K562 (cell line): ENCODE results near the gene BNC2. TPM values are rescaled to one million over a fixed set of nuclear protein-coding genes. Genes with fewer than 3 reads are reported as not detected.

ENCODE experiments used
- ATAC-seq: fragments of 200-7000 bp; cut with Tn5 transposase; 3 replicates; pipeline ENCODE4 v1.9.1; 2020; ENCODE audit warnings: moderate library complexity
- BruUV-seq: library from RNA; stranded (reverse); fragments of 400-500 nt; replicated peaks from 2 replicates; lab custom pipeline; 2021; lab: Mats Ljungman, UMichigan
- CTCF ChIA-PET: fragments of 300-600 bp; formaldehyde crosslinking; extraction: SDS; loops from one replicate; lab custom pipeline; 2021; ENCODE audit warnings: low intra/inter-chr PET ratio; lab: Yijun Ruan, JAX
- POLR2A ChIA-PET: fragments of 300-600, 350-650 bp; sonication (Branson Sonifier 250); formaldehyde crosslinking; extraction: SDS; loops from one replicate; lab custom pipeline; 2021; ENCODE audit warnings: antibody characterized with exemption, inconsistent platforms; lab: Yijun Ruan, JAX
- DNase-seq, 4 experiments: peaks; one replicate each; pipeline versions ENCODE4 v3.0.0 to v3.0.0-alpha.2; 2011 to 2018; ENCODE audit warnings: low spot score in 3 of 4, mixed read lengths in 3 of 4; ENCODE audit errors: extremely low read depth in 1 of 4
- FAIRE-seq: peaks from 2 replicates; lab custom pipeline; 2011; peaks lifted over from hg19 to GRCh38; lab: Jason Lieb, UNC
- H2AFZ ChIP-seq: 2 replicates; pipeline ENCODE4 v1.6.0; 2011; ENCODE audit warnings: low read depth, low read length, control low read depth, inconsistent platforms
- H3K27ac ChIP-seq: fragments of 200-600 bp; 3 replicates; pipeline ENCODE4 v1.8.0; 2011; ENCODE audit warnings: low read depth, mild to moderate bottlenecking, control low read depth, inconsistent platforms, low read length, moderate library complexity, mixed read lengths; ENCODE audit errors: extremely low read depth
- H3K27me3 ChIP-seq, 2 experiments: fragments of 300-600 bp in 1 of 2; 2 replicates in 1 of 2; 3 replicates in 1 of 2; pipeline versions ENCODE4 v1.6.0 to v1.8.0; 2011; ENCODE audit warnings: inconsistent platforms in 2 of 2, low read length in 2 of 2, mild to moderate bottlenecking in 1 of 2, mixed read lengths in 1 of 2, moderate library complexity in 1 of 2; ENCODE audit not compliant: control insufficient read depth in 2 of 2, insufficient read depth in 2 of 2
- H3K36me3 ChIP-seq: fragments of 300-600 bp; 3 replicates; pipeline ENCODE4 v1.8.0; 2011; ENCODE audit warnings: mild to moderate bottlenecking, low read length, inconsistent platforms; ENCODE audit not compliant: control insufficient read depth, insufficient read depth
- H3K4me1 ChIP-seq, 2 experiments: fragments of 200-600 bp in 1 of 2; replicated peaks in 1 of 2; 2 replicates in 1 of 2; 3 replicates in 1 of 2; pipeline versions ENCODE4 v1.5.1 to v1.8.0; 2011; ENCODE audit warnings: inconsistent platforms in 2 of 2, low read length in 2 of 2, mild to moderate bottlenecking in 1 of 2, mixed read lengths in 1 of 2, moderate library complexity in 1 of 2; ENCODE audit not compliant: control insufficient read depth in 2 of 2, insufficient read depth in 2 of 2
- H3K4me2 ChIP-seq: 2 replicates; pipeline ENCODE4 v1.6.1; 2011; ENCODE audit warnings: low read length, control low read depth, inconsistent platforms, mixed read lengths; ENCODE audit not compliant: insufficient read depth
- H3K4me3 ChIP-seq: fragments of 200-600 bp; sonication (generic), shearing (Covaris generic); 2 replicates; pipeline ENCODE4 v1.5.1; 2016; ENCODE audit warnings: control low read depth, inconsistent platforms
- H3K79me2 ChIP-seq: fragments of 200-600 bp; 3 replicates; pipeline ENCODE4 v1.8.0; 2011; ENCODE audit warnings: low read length, inconsistent platforms; ENCODE audit not compliant: control insufficient read depth, insufficient read depth
- H3K9ac ChIP-seq, 2 experiments: 2 replicates each; pipeline versions ENCODE4 v1.6.0 to v1.6.1; 2011; ENCODE audit warnings: low read depth in 2 of 2, low read length in 2 of 2, control low read depth in 1 of 2, inconsistent platforms in 1 of 2, mild to moderate bottlenecking in 1 of 2, mixed read lengths in 1 of 2; ENCODE audit not compliant: insufficient read depth in 1 of 2
- H3K9me1 ChIP-seq: one replicate; pipeline ENCODE4 v1.6.0; 2011; ENCODE audit warnings: inconsistent platforms, mild to moderate bottlenecking, low read length, moderate library complexity; ENCODE audit not compliant: control insufficient read depth, insufficient read depth
- H3K9me3 ChIP-seq: replicated peaks from 2 replicates; pipeline ENCODE4 v1.5.1; 2011; ENCODE audit warnings: low read depth, low read length, inconsistent platforms; ENCODE audit not compliant: control insufficient read depth, insufficient read depth
- H4K20me1 ChIP-seq: replicated peaks from 2 replicates; pipeline ENCODE4 v1.6.1; 2011; ENCODE audit warnings: low read length, inconsistent platforms, mixed read lengths; ENCODE audit not compliant: control insufficient read depth, insufficient read depth
- ARID1B ChIP-seq: fragments of 450-650 bp; IDR thresholded peaks from 2 replicates; pipeline ENCODE4 v1.6.1; 2016; ENCODE audit warnings: antibody characterized with exemption, mild to moderate bottlenecking, inconsistent platforms
- ATF7 ChIP-seq: fragments of 450-650 bp; IDR thresholded peaks from 2 replicates; pipeline ENCODE4 v1.7.1; 2014; ENCODE audit warnings: mild to moderate bottlenecking, moderate library complexity
- DLX4 ChIP-seq: fragments of 250-450 bp; sonication (Bioruptor Pico); IDR thresholded peaks from 2 replicates; pipeline ENCODE4 v1.6.1; 2021; ENCODE audit warnings: mild to moderate bottlenecking
- FIP1L1 ChIP-seq: fragments of 200-400 bp; formaldehyde crosslinking; IDR thresholded peaks from 2 replicates; pipeline ENCODE4 v1.6.1; 2018; ENCODE audit warnings: mild to moderate bottlenecking, low read depth, low read length; ENCODE audit not compliant: poor library complexity, severe bottlenecking
- FOXK1 ChIP-seq: sonication (generic); formaldehyde crosslinking; IDR thresholded peaks from 2 replicates; pipeline ENCODE4 v1.8.0; 2022; ENCODE audit warnings: missing genetic modification reagents, mild to moderate bottlenecking, borderline replicate concordance
- GABPA ChIP-seq: fragments of 200-800 bp; sonication (Bioruptor generic); conservative IDR thresholded peaks from 2 replicates; pipeline ENCODE4 v1.6.1; 2016; ENCODE audit warnings: low read depth, missing genetic modification characterization, missing compliant biosample characterization
- HIVEP1 ChIP-seq: fragments of 250-450 bp; sonication (Bioruptor Pico); IDR thresholded peaks from 2 replicates; pipeline ENCODE4 v1.4.0; 2020; ENCODE audit warnings: mild to moderate bottlenecking
- KDM5B ChIP-seq: fragments of 200-600 bp; sonication (generic); IDR thresholded peaks from 2 replicates; pipeline ENCODE4 v1.6.1; 2012; ENCODE audit warnings: low read depth, mild to moderate bottlenecking, moderate library complexity, low read length, control low read depth, inconsistent platforms; ENCODE audit not compliant: insufficient replicate concordance
- KLF13 ChIP-seq: fragments of 450-650 bp; IDR thresholded peaks from 2 replicates; pipeline ENCODE4 v1.6.1; 2016; ENCODE audit warnings: missing genetic modification characterization, low read depth, mild to moderate bottlenecking, missing compliant biosample characterization, moderate library complexity, borderline replicate concordance
- POLR2A ChIP-seq: fragments of 450-650 bp; conservative IDR thresholded peaks from 2 replicates; pipeline ENCODE4 v1.6.1; 2016
- TAF9B ChIP-seq: fragments of 450-650 bp; IDR thresholded peaks from 2 replicates; pipeline ENCODE4 v1.6.1; 2018; ENCODE audit warnings: mild to moderate bottlenecking; ENCODE audit not compliant: partially characterized antibody
- TEAD4 ChIP-seq, 2 experiments: sonication (generic) in 1 of 2; formaldehyde crosslinking in 1 of 2; IDR thresholded peaks; 2 replicates each; pipeline versions ENCODE4 v1.6.1 to v1.8.0; 2012 to 2022; ENCODE audit warnings: borderline replicate concordance in 1 of 2, inconsistent platforms in 1 of 2, low read length in 1 of 2, mild to moderate bottlenecking in 1 of 2, missing genetic modification reagents in 1 of 2
- THRB ChIP-seq: fragments of 450-650 bp; formaldehyde crosslinking; conservative IDR thresholded peaks from 2 replicates; pipeline ENCODE4 v1.4.0; 2022; ENCODE audit warnings: mild to moderate bottlenecking, missing genetic modification characterization
- U2AF1 ChIP-seq: fragments of 200-400 bp; formaldehyde crosslinking; optimal IDR thresholded peaks from 2 replicates; pipeline ENCODE3; 2017; ENCODE audit warnings: mild to moderate bottlenecking, low read depth, low read length, moderate library complexity
- ZNF444 ChIP-seq: fragments of 250-450 bp; sonication (Bioruptor Pico); IDR thresholded peaks from 2 replicates; pipeline ENCODE4 v1.4.0; 2020; ENCODE audit warnings: mild to moderate bottlenecking, moderate library complexity
- ZNF77 ChIP-seq: fragments of 250-450 bp; sonication (Bioruptor Pico); IDR thresholded peaks from 2 replicates; pipeline ENCODE4 v1.5.0; 2020
- WGBS: fragments of 100-300 bp; shearing (Covaris generic); methylation state at CpG from one replicate; pipeline ENCODE4 v1.1.6; 2016; ENCODE audit warnings: low coverage, mixed read lengths; ENCODE audit not compliant: insufficient coverage; ENCODE audit errors: missing lambda C conversion rate; 5-methylcytosine and 5-hydroxymethylcytosine counted together
- in situ Hi-C: fragments of 300-500 bp; cut with MboI; formaldehyde crosslinking; loops from 4 replicates; pipeline ENCODE4 v1.15.0; 2018; ENCODE audit warnings: inconsistent platforms, mixed read lengths
- intact Hi-C: fragments of 100-400 bp; cut with micrococcal nuclease; formaldehyde crosslinking; loops from 2 replicates; pipeline ENCODE4 v1.14.2; 2022
- polyA plus RNA-seq, 8 experiments: library from polyadenylated mRNA; depleted of rRNA in 4 of 8; stranded (reverse) in 5 of 8; unstranded in 3 of 8; fragments of >200 nt; fragmentation: Nextera tagmentation in 2 of 8; fragmentation: Illumina TruSeq in 1 of 8; extraction: Ambion mirVana in 2 of 8; extraction: Trizol in 1 of 8; gene quantifications; 2 replicates each; pipeline versions ENCODE4 v1.2.1 to v1.2.3, GENCODE V29; 2011 to 2014; ENCODE audit warnings: inconsistent platforms in 1 of 8, missing spikeins in 1 of 8
- total RNA-seq, 7 experiments: library from RNA; depleted of rRNA in 6 of 7; stranded (reverse); fragments of >200 nt in 6 of 7; fragmentation: Illumina TruSeq in 2 of 7; extraction: Trizol in 2 of 7; gene quantifications; 2 replicates each; pipeline versions ENCODE4 v1.2.1 to v1.2.3, GENCODE V29; 2011 to 2021; ENCODE audit warnings: low replicate concordance in 1 of 7
- TF ChIP-seq, protein P1 (sequence below): fragments of 250-450 bp; sonication (Bioruptor Pico); IDR thresholded peaks from 2 replicates; pipeline ENCODE4 v1.5.0; 2021; ENCODE audit warnings: mild to moderate bottlenecking, moderate library complexity
- TF ChIP-seq, protein P2 (sequence below): sonication (generic); formaldehyde crosslinking; IDR thresholded peaks from 2 replicates; pipeline ENCODE4 v1.8.0; 2022; ENCODE audit warnings: missing genetic modification reagents, mild to moderate bottlenecking, moderate library complexity, borderline replicate concordance

Gene BNC2
- total and polyA plus RNA-seq, 9 of the 15 experiments (the other 6 are each of a cell fraction or from before 2014, with no cell fraction given) = not detected

DNA sequence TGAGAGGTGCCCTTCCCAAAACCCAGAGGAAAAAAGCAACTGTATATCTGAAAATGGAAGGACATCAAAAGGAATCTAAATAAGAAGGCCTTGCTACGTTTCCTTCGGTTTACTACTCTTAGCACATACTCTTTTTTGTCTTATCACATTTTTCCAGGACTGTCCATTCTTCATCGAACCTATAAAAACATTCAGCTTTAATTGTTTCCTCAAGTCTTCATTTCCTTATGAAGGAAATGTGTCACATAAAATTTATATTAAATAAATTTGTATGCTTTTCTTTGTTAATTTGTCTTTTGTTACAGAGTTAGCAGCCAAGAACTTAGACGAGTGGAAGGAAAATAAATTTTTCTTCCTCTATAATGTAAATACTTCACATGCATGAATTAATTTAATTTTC is 255.0 kb downstream of the BNC2 start:
- Histone ChIP-seq H3K9ac (no peak overlapping the region), H3K27ac (no peak overlapping the region), H3K79me2 (no peaks in the 10 kb centered on the region), H3K36me3 (no peaks in the 10 kb centered on the region), H2AFZ (no peak overlapping the region), H3K27me3 (no peaks in the 10 kb centered on the region), H3K4me2 (no peak overlapping the region), H3K4me3 (no peak overlapping the region), H4K20me1 (no peaks in the 10 kb centered on the region), H3K4me1 (no peaks in the 10 kb centered on the region), H3K9me3 (no peaks in the 10 kb centered on the region), H3K9me1 (no peaks in the 10 kb centered on the region)
- POLR2A ChIA-PET = no interaction called here
- intact Hi-C loops = no loop called here
- in situ Hi-C loops = no loop called here
- DNase-seq = no peak
- WGBS = 3% methylated on average over 4 of the region's 4 CpGs
- BruUV-seq = no TSS peak
- no peak for ATAC-seq
- FAIRE-seq = no peak
- CTCF ChIA-PET = no interaction called here
- no peak for TF ChIP-seq DLX4 (CRISPR knock-in tag)
- TF ChIP-seq GABPA (tag) = no peak
- no peak for TF ChIP-seq KLF13
- no peak for TF ChIP-seq FOXK1
- no peak for TF ChIP-seq ZNF77 (CRISPR knock-in tag)
- no peak for TF ChIP-seq TEAD4 (IDR thresholded peaks at IDR 0.05; ENCODE audit: low read length)
- no peak for TF ChIP-seq TEAD4 (CRISPR knock-in tag; IDR thresholded peaks at IDR 0.05; ENCODE audit: borderline replicate concordance)
- TF ChIP-seq U2AF1 = no peak
- no peak for TF ChIP-seq FIP1L1
- TF ChIP-seq, protein P1, sequence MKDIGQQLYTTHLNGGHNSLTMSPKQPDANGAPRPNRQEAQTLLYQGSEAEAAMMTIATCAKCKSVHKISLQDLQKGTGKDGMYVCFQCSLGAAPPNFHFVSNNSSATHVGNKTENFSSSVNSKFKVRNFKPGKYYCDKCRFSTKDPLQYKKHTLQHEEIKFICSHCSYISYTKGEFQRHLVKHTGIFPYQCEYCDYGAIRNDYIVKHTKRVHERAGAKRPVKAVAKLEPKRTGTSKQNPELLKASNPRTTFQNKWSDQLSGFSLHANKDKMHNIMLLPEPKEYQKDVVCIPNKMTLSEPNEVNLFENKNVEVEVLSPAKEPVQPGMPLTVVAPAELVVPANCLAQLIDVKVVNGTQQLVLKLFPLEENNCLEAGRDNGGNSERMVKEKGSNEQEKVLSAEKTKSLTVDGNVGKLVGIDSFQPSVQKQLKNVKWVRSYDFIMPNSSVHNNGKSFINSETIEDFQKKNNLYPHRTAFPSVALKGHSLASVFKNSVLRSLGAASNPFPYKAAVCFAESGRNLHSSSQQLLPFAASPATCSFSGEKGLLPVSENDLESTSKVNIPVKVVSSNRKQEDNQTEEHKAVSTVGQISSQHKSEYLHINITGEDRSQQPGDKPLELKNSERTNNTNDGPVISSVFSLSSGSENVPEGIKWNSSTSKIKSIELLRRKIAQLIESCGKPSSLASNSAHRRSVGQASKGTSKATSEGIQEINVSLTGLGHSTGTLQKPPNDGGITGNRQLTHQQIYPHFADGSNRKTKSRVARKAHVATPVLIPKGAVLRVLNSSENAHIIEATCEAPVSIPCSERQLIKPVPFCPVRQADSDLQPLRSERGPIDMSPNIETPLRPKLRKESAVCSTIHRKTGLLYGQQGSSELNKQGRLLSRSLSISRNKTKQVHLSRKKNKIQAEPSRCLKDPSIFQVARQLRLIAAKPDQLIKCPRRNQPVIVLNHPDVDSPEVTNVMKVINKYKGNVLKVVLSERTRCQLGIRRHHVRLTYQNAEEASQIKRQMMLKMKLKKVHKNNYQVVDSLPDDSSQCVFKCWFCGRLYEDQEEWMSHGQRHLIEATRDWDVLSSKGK = no peak
- TF ChIP-seq ARID1B = no peak
- TF ChIP-seq HIVEP1 (CRISPR knock-in tag) = no peak
- no peak for TF ChIP-seq ATF7
- TF ChIP-seq ZNF444 = no peak
- TF ChIP-seq, protein P2, sequence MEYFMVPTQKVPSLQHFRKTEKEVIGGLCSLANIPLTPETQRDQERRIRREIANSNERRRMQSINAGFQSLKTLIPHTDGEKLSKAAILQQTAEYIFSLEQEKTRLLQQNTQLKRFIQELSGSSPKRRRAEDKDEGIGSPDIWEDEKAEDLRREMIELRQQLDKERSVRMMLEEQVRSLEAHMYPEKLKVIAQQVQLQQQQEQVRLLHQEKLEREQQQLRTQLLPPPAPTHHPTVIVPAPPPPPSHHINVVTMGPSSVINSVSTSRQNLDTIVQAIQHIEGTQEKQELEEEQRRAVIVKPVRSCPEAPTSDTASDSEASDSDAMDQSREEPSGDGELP = no peak
- TF ChIP-seq THRB (CRISPR knock-in tag) = no peak
- TF ChIP-seq KDM5B = no peak
- TF ChIP-seq POLR2A = no peak
- TF ChIP-seq TAF9B = no peak
